ENCODE results near the gene GPC6.
"Not testable (repeated sequence)": the region's sequence is repeated elsewhere in the genome, so short reads cannot be mapped to it uniquely, and the experiment has no call there.

The GPC6 gene

GRCh38 chr13:94298346-94298745 lies 1071.7 kb downstream of the GPC6 start:
- DNase-seq (ENCODE audit: low read depth in 1 of 2, low spot score in 1 of 2) = no peak
- TF ChIP-seq REST (IDR thresholded peaks at IDR 0.05; ENCODE audit: insufficient replicate concordance, low read depth) (no peak), CTCF (IDR thresholded peaks at IDR 0.05; ENCODE audit: insufficient read depth, low read length) (no peak), POLR2AphosphoS5 (IDR thresholded peaks at IDR 0.05; ENCODE audit: low read depth) (no peak), SPI1 (IDR thresholded peaks at IDR 0.05; ENCODE audit: borderline replicate concordance, low read depth) (no peak), GABPA (IDR thresholded peaks at IDR 0.05; ENCODE audit: low read depth) (no peak)
- Histone ChIP-seq H3K4me3 (replicated peaks; ENCODE audit: insufficient read depth, low read length) (no peak overlapping the region), H3K27ac (replicated peaks) (no peak overlapping the region), H3K27me3 (ENCODE audit: insufficient read depth, poor library complexity, severe bottlenecking) (peaks cover 2% of the 10 kb centered on the region)

GRCh38 chr13:94300401-94300800 lies 1073.8 kb downstream of the GPC6 start:
- no peak overlapping the region for H3K27ac ChIP-seq (replicated peaks)
- TF ChIP-seq CTCF (IDR thresholded peaks at IDR 0.05; ENCODE audit: insufficient read depth, low read length) = no peak
- no peak for TF ChIP-seq REST (IDR thresholded peaks at IDR 0.05; ENCODE audit: insufficient replicate concordance, low read depth)
- no peak for TF ChIP-seq POLR2AphosphoS5 (IDR thresholded peaks at IDR 0.05; ENCODE audit: low read depth)
- TF ChIP-seq SPI1 (IDR thresholded peaks at IDR 0.05; ENCODE audit: borderline replicate concordance, low read depth) = no peak
- TF ChIP-seq GABPA (IDR thresholded peaks at IDR 0.05; ENCODE audit: low read depth) = no peak
- no peak for DNase-seq (ENCODE audit: low read depth in 1 of 2, low spot score in 1 of 2)

GRCh38 chr13:94301487-94301886 lies 1074.9 kb downstream of the GPC6 start:
- TF ChIP-seq REST (IDR thresholded peaks at IDR 0.05; ENCODE audit: insufficient replicate concordance, low read depth) (no peak), GABPA (IDR thresholded peaks at IDR 0.05; ENCODE audit: low read depth) (no peak), SPI1 (IDR thresholded peaks at IDR 0.05; ENCODE audit: borderline replicate concordance, low read depth) (no peak), CTCF (IDR thresholded peaks at IDR 0.05; ENCODE audit: insufficient read depth, low read length) (no peak), POLR2AphosphoS5 (IDR thresholded peaks at IDR 0.05; ENCODE audit: low read depth) (no peak)
- no peak for DNase-seq (ENCODE audit: low read depth in 1 of 2, low spot score in 1 of 2)
- Histone ChIP-seq H3K27me3 (ENCODE audit: insufficient read depth, poor library complexity, severe bottlenecking) (peaks cover 2% of the 10 kb centered on the region), H3K4me3 (replicated peaks; ENCODE audit: insufficient read depth, low read length) (no peak overlapping the region), H3K27ac (replicated peaks) (no peak overlapping the region)

More at GRCh38 chr13:94300401-94300800, 1073.8 kb downstream of the GPC6 start:
- no peak overlapping the region for H3K4me3 ChIP-seq (replicated peaks; ENCODE audit: insufficient read depth, low read length)
- peaks cover 2% of the 10 kb centered on the region for H3K27me3 ChIP-seq (ENCODE audit: insufficient read depth, poor library complexity, severe bottlenecking)

- not testable (repeated sequence) for H3K27me3 ChIP-seq (ENCODE audit: insufficient read depth, poor library complexity, severe bottlenecking); H3K27ac ChIP-seq (replicated peaks); H3K4me3 ChIP-seq (replicated peaks; ENCODE audit: insufficient read depth, low read length); DNase-seq (ENCODE audit: low read depth in 1 of 2, low spot score in 1 of 2)
Measured at GRCh38 chr13:94302847-94303565, 1076.4 kb downstream of the GPC6 start.

Measured in HL-60 (cell line).